Peyer's patch (tissue), 4 donors: Measurements from ENCODE around the gene EFNA5.

ENCODE experiments used
- CTCF ChIP-seq, 6 experiments: fragments of 450-650 bp in 4 of 6; fragments of 200-600 bp in 2 of 6; sonication (generic) in 1 of 6; IDR thresholded peaks; one replicate each; pipeline ENCODE4 v1.5.1; 2017 to 2019; ENCODE audit warnings: antibody characterized with exemption in 6 of 6, mild to moderate bottlenecking in 3 of 6, moderate library complexity in 1 of 6
- POLR2A ChIP-seq, 2 donors: fragments of 450-650 bp; IDR thresholded peaks; one replicate each; pipeline ENCODE4 v1.5.1; 2017; ENCODE audit warnings: antibody characterized with exemption in 2 of 2, mild to moderate bottlenecking in 2 of 2, moderate library complexity in 2 of 2

GRCh38 chr5:107401470-107402122 is 269.1 kb downstream of the EFNA5 start:
- TF ChIP-seq POLR2A (IDR thresholded peaks at IDR 0.05): no peak
- TF ChIP-seq CTCF (IDR thresholded peaks at IDR 0.05): no peak
